ENCODE results near the gene DCAF15.

DCAF15 gene

GRCh38 chr19:14004619-14005348, 52.5 kb downstream of the DCAF15 start:
- DNase-seq (ENCODE audit: low read depth, low spot score), result no peak
- H3K4me3 ChIP-seq (ENCODE audit: low read length), result peak overlapping the region; percentile 46

- H3K4me3 ChIP-seq (ENCODE audit: low read length), result peak overlapping the region; percentile 77
- DNase-seq (ENCODE audit: low read depth, low spot score), result peak; percentile 74
Measured at GRCh38 chr19:14005349-14006084, 53.2 kb downstream of the DCAF15 start.

- peak within 1 kb of the TSS; percentile 77 for H3K4me3 ChIP-seq (ENCODE audit: low read length)
- DNase-seq (ENCODE audit: low read depth, low spot score), result peak; percentile 100
Measured at GRCh38 chr19:14006085-14006765, 53.9 kb downstream of the DCAF15 start, which contains the start of gene RFX1. RFX1 (minus strand) TSS chr19:14006320; CDS start chr19:13993843, 12,477 bp downstream.

GRCh38 chr19:14006766-14007562, 54.7 kb downstream of the DCAF15 start:
- H3K4me3 ChIP-seq (ENCODE audit: low read length), result peak overlapping the region; percentile 77
- DNase-seq (ENCODE audit: low read depth, low spot score), result no peak

Data from Jurkat, Clone E6-1 (cell line).